NT2/D1 (cell line): ENCODE results near the gene WFS1.

Experiments used
- DNase-seq: peaks from one replicate; pipeline ENCODE4 v3.0.0-alpha.2; 2011; ENCODE audit warnings: low read depth, low spot score
- H3K27me3 ChIP-seq: 2 replicates; pipeline ENCODE4 v1.6.0; 2011; ENCODE audit warnings: mild to moderate bottlenecking; ENCODE audit not compliant: insufficient read length, insufficient read depth
- H3K36me3 ChIP-seq: 2 replicates; pipeline ENCODE4 v1.6.1; 2011; ENCODE audit warnings: mild to moderate bottlenecking, low read length, mixed read lengths; ENCODE audit not compliant: insufficient read depth, insufficient read length
- H3K4me1 ChIP-seq: 2 replicates; pipeline ENCODE4 v1.5.1; 2011; ENCODE audit not compliant: insufficient read depth, insufficient read length
- H3K4me3 ChIP-seq: 2 replicates; pipeline ENCODE4 v1.5.1; 2011; ENCODE audit warnings: low read depth; ENCODE audit not compliant: insufficient read length
- H3K9ac ChIP-seq: 2 replicates; pipeline ENCODE4 v1.6.0; 2011; ENCODE audit warnings: low read depth; ENCODE audit not compliant: insufficient read length
- H3K9me3 ChIP-seq: 2 replicates; pipeline ENCODE4 v1.5.1; 2011; ENCODE audit warnings: mild to moderate bottlenecking, low read length; ENCODE audit not compliant: insufficient read depth
- SUZ12 ChIP-seq: IDR thresholded peaks from 2 replicates; pipeline ENCODE4 v1.6.1; 2011; ENCODE audit not compliant: insufficient read length, insufficient read depth; ENCODE audit errors: extremely low read depth
- YY1 ChIP-seq: IDR thresholded peaks from 2 replicates; pipeline ENCODE4 v1.6.1; 2011; ENCODE audit not compliant: insufficient read length, insufficient read depth
- ZNF274 ChIP-seq: IDR thresholded peaks from 2 replicates; pipeline ENCODE4 v1.6.1; 2011; ENCODE audit warnings: mild to moderate bottlenecking, low read depth, low read length

Gene WFS1

DNA sequence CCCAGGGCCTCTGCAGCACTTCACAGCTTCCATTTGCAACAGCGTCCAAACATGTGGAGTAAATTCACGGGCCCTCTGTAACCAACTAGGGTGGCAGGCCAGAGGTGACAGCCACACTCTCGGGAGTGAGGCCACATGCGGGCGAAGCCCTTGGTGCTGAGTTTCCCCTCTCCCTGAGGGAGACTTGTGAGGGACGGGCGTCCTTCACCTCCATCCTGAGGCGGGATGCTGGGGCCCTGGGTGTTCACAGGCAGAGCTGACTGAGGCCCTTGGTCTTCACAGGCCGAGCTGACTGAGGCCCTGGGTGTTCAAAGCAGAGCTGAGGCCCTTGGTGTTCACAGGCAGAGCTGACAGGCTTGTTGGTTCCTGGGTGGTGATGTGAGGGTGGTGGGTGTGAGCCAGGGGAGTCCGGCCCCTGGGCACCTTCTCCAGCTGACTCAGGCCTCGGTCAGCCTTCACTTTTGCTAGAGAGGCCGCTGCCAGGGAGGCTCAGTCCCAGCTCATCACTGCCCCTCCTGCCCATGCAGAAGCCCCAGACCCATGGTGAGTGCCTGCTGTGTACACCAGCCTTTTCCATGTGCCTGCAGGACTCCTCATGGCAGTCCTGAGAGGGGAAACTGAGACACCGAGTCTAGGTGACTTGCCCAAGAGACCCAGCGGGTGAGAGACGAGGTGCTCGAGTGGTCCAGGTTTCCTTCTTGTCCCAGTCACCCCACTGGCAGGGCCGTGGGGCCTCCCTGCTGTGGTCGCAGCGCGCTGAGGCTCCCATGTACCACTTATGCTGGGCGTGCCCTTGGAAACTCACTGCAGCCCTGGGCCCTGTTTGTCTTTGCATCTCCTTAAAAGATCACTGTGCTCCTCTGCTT, 8.5 kb downstream of the WFS1 start:
- Histone ChIP-seq H3K27me3 (no peaks in the 10 kb centered on the region), H3K4me1 (peaks cover 26% of the 10 kb centered on the region), H3K9me3 (no peaks in the 10 kb centered on the region), H3K36me3 (peaks cover 59% of the 10 kb centered on the region), H3K9ac (no peak overlapping the region), H3K4me3 (no peak overlapping the region)
- no peak for TF ChIP-seq ZNF274
- TF ChIP-seq YY1 = no peak
- no peak for TF ChIP-seq SUZ12
- DNase-seq = no peak

DNA sequence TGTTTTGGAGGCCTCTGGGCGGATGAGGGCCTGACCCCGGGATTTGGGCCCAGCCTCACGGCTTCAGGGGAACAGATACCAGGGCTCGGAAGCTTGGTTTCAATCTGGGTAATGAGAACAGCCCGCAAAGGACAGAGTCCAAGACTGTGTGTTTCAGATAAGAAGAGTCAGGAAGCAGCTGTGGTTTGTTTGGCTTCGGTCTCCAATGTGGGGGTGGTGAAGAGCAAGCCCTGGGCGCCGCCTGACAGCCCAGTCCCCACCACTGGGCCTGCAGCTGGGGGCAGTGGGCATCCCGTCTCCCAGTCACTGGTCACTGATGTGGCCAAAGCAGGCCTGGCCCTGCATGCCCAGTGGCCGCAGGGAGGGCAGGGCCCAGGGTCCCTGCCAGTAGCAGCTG, 9.1 kb downstream of the WFS1 start:
- DNase-seq = no peak
- H3K27me3 ChIP-seq = no peaks in the 10 kb centered on the region
- peaks cover 22% of the 10 kb centered on the region for H3K4me1 ChIP-seq
- H3K9me3 ChIP-seq = no peaks in the 10 kb centered on the region
- no peak overlapping the region for H3K4me3 ChIP-seq
- H3K9ac ChIP-seq = no peak overlapping the region
- no peak for TF ChIP-seq YY1
- TF ChIP-seq ZNF274 = no peak
- TF ChIP-seq SUZ12 = no peak
- peaks cover 66% of the 10 kb centered on the region for H3K36me3 ChIP-seq

DNA sequence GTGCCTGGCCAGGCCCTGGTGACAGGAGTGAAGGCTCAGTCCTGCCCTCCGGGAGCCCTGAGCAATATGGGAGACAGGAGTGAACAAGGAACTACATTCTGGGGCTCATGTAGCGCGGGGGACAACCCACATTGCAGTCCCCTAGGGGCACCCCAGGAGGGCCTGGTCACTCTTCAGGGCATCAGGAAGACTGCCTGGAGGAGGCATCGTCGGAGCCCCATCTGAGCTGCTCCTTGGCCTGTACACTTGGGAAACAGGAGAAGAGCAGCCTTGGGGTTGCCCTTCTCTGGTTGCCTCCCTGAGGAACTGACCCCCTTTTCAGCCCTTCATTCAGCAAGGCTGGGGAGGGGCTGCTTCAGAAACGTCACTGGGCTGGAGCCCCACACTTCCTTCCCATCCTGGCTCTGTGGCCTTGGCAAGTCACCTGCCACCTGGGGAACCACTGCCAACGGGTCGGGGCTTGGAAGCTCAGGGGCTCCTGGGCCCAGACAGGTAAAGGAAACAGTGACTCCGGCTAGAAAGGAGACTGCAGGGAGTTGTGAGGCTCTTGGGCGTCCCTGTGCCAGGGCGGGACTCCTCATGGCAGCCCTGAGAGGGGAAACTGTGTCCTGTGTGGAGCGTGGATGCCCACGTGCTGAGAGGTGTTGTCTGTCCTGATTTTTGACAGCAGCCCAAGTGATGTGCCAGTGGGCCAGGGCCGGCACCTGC, 10.1 kb downstream of the WFS1 start:
- peaks cover 19% of the 10 kb centered on the region for H3K4me1 ChIP-seq

DNA sequence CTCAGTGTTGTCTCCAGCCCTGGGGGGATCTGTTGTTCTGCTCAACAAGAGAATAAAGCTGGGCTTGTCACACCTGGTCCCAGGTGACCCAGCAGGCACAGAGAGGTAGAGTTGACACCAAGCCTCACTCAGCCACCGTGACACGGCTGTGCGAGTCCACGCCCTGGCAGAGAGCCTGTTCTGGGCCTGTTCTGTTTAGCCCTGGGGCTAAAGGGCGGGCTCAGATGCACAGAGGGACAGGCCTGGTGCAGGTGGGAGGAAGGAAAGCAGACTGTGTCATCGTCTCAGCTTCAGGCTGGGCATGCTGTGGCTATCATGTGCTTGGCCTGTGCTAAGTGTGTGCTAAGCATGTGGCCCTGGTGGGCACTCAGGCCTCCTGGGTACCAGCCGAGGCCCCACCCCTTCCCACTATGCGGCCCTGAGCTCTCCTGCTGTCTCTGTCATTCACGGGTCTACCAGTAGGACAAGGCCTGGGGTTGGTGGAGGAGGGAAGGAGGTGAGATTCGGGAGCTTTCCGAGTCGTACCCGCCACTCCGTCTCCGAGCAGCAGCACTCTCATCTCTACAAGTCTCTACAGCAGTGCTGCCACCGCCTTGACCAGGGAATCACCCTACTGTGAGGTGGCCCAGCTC, 10.8 kb downstream of the WFS1 start:
- H3K9me3 ChIP-seq = no peaks in the 10 kb centered on the region
- TF ChIP-seq YY1 (no peak), SUZ12 (no peak), ZNF274 (no peak)
- H3K4me3 ChIP-seq = no peak overlapping the region
- DNase-seq = no peak
- no peak overlapping the region for H3K9ac ChIP-seq
- H3K4me1 ChIP-seq = peaks cover 15% of the 10 kb centered on the region
- H3K36me3 ChIP-seq = peaks cover 70% of the 10 kb centered on the region
- no peaks in the 10 kb centered on the region for H3K27me3 ChIP-seq

More for the DNA sequence above, 10.1 kb downstream of the WFS1 start:
- Histone ChIP-seq H3K9me3 (no peaks in the 10 kb centered on the region), H3K36me3 (peaks cover 66% of the 10 kb centered on the region), H3K4me3 (no peak overlapping the region), H3K9ac (no peak overlapping the region), H3K27me3 (no peaks in the 10 kb centered on the region)
- TF ChIP-seq YY1 (no peak), ZNF274 (no peak), SUZ12 (no peak)
- no peak for DNase-seq

DNA sequence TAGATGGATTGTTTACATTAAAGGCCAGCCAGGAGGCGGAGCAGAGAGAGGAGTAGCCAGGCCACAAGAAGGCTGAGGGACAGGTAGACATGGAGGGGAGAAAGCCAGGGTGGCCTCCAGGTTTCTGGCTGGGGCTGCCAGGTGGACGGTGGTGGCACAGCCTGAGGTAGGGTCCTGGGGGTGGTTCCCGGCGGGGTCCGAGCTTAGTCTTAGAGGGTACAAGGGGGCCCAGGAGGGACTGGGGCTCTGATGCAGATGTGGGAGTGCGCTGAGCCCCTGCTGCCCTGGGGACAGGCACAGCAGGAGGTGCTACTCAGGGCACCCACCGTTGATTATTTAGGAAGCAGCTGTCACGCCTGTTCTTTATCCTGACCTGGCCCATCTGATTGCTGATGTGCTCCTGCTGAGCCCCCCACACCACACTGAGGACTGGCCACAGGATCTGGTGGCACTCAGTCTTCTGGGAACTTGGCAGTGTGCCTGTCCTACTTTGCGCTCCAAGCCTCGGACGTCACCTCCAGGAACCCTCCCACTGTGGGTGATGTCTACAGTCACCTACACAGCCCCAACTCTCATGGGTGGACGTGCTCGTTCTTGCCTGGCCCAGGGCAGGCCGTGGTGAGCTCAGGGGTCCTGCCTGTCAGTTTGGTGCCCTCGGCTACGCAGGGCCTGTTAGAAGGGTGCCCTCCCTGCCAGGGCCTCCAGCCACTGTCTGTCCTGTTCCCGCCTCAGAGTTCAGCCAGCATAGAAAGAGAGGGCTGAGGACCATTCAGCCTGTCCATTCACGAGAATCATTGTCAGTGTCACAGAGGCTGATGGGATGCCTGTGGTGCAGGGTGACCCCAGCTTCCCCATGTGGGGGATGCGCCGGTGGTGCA, 12.0 kb downstream of the WFS1 start:
- Histone ChIP-seq H3K9me3 (no peaks in the 10 kb centered on the region), H3K9ac (no peak overlapping the region), H3K4me1 (peaks cover 8% of the 10 kb centered on the region), H3K27me3 (no peaks in the 10 kb centered on the region), H3K4me3 (no peak overlapping the region), H3K36me3 (peaks cover 71% of the 10 kb centered on the region)
- no peak for DNase-seq
- TF ChIP-seq ZNF274 (no peak), SUZ12 (no peak), YY1 (no peak)

DNA sequence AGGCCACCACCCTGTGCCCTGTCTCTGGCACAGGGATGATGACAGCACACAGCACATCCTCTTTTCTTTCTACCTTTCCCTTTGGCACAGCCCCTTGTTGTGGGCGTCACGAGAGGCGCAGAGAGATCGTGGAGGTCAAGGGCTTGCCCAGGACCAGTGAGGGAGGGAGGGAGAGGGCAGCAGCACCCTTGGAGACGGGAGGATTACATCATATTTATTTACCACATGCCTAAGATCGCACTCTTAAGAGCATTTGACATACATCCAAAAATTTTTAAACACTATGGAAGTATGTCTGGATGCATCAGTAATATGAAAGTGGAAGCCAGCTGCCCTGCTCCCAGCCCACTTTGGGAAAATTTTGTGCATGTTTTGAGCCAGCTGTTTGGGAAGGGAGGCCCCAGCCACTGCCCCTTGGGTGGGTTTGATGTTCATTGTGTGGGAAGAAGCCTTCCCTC, 12.7 kb downstream of the WFS1 start:
- TF ChIP-seq SUZ12 = no peak
- no peak for TF ChIP-seq ZNF274
- no peak for TF ChIP-seq YY1
- Histone ChIP-seq H3K27me3 (no peaks in the 10 kb centered on the region), H3K4me1 (peaks cover 8% of the 10 kb centered on the region), H3K9me3 (no peaks in the 10 kb centered on the region), H3K36me3 (peaks cover 76% of the 10 kb centered on the region), H3K4me3 (no peak overlapping the region), H3K9ac (no peak overlapping the region)
- no peak for DNase-seq
